T47D (cell line): Measurements from ENCODE around the gene ATP1A2.
A peak's percentile ranks its signal among the peaks of the same experiment; 100 is the strongest.

Experiments used
- DNase-seq, 2 experiments: peaks; one replicate each; pipeline versions ENCODE4 v3.0.0 to v3.0.0-alpha.2; 2011 to 2012; ENCODE audit warnings: low read depth in 1 of 2, low spot score in 1 of 2
- JUND ChIP-seq: IDR thresholded peaks from 2 replicates; pipeline ENCODE4 v1.6.1; 2012; ENCODE audit warnings: low read depth
- in situ Hi-C: cut with HindIII; loops from 2 replicates; pipeline ENCODE4 v1.10.0; 2016; ENCODE audit warnings: low sequenced_read_pairs, low pct_unique_long_range_greater_than_20kb

Gene ATP1A2

GRCh38 chr1:160079448-160079847, 36.1 kb upstream of the ATP1A2 start:
- no peak for DNase-seq
- no peak for TF ChIP-seq JUND
- in situ Hi-C loops = no loop called here

GRCh38 chr1:160080381-160081100, 35.0 kb upstream of the ATP1A2 start:
- no peak for TF ChIP-seq JUND
- DNase-seq = no peak
- in situ Hi-C loops = no loop called here

GRCh38 chr1:160081261-160081936, 34.2 kb upstream of the ATP1A2 start, which contains the start of gene KCNJ9:
TSS of gene KCNJ9 (plus strand) at chr1:160081538. CDS start at chr1:160084031, 2,493 bp downstream.
- in situ Hi-C loops = no loop called here
- DNase-seq = no peak
- TF ChIP-seq JUND = no peak

- TF ChIP-seq JUND = no peak
- in situ Hi-C loops = no loop called here
- no peak for DNase-seq
Measured at GRCh38 chr1:160082487-160082886, 33.1 kb upstream of the ATP1A2 start.

GRCh38 chr1:160082926-160083325, 32.6 kb upstream of the ATP1A2 start:
- no peak for DNase-seq
- in situ Hi-C loops = no loop called here

GRCh38 chr1:160083968-160084770, 31.4 kb upstream of the ATP1A2 start:
- TF ChIP-seq JUND = no peak
- peak; percentile 87 to 93 for DNase-seq
- in situ Hi-C loops = no loop called here

More at GRCh38 chr1:160082926-160083325, 32.6 kb upstream of the ATP1A2 start:
- no peak for TF ChIP-seq JUND

GRCh38 chr1:160084771-160085321, 30.7 kb upstream of the ATP1A2 start:
- TF ChIP-seq JUND = no peak
- in situ Hi-C loops = no loop called here

GRCh38 chr1:160085686-160086455, 29.7 kb upstream of the ATP1A2 start:
- in situ Hi-C loops = no loop called here
- peak; percentile 78 to 96 for DNase-seq
- TF ChIP-seq JUND = no peak

More at GRCh38 chr1:160084771-160085321, 30.7 kb upstream of the ATP1A2 start:
- no peak for DNase-seq

GRCh38 chr1:160086456-160086892, 29.1 kb upstream of the ATP1A2 start:
- DNase-seq = no peak
- in situ Hi-C loops = no loop called here
- TF ChIP-seq JUND = no peak

GRCh38 chr1:160087118-160087662, 28.4 kb upstream of the ATP1A2 start:
- in situ Hi-C loops = no loop called here
- no peak for DNase-seq
- TF ChIP-seq JUND = no peak

- no peak for DNase-seq
- TF ChIP-seq JUND = no peak
- in situ Hi-C loops = no loop called here
Measured at GRCh38 chr1:160089883-160090282, 25.7 kb upstream of the ATP1A2 start.
